HG02798 (cell line): ENCODE results near the gene OXTR.

Experiments
- ATAC-seq: cut with Tn5 transposase; IDR thresholded peaks from one replicate; pipeline ENCODE4 v1.9.1; 2021; ENCODE audit warnings: mild to moderate bottlenecking; ENCODE audit not compliant: unreplicated experiment, poor library complexity

OXTR gene

DNA sequence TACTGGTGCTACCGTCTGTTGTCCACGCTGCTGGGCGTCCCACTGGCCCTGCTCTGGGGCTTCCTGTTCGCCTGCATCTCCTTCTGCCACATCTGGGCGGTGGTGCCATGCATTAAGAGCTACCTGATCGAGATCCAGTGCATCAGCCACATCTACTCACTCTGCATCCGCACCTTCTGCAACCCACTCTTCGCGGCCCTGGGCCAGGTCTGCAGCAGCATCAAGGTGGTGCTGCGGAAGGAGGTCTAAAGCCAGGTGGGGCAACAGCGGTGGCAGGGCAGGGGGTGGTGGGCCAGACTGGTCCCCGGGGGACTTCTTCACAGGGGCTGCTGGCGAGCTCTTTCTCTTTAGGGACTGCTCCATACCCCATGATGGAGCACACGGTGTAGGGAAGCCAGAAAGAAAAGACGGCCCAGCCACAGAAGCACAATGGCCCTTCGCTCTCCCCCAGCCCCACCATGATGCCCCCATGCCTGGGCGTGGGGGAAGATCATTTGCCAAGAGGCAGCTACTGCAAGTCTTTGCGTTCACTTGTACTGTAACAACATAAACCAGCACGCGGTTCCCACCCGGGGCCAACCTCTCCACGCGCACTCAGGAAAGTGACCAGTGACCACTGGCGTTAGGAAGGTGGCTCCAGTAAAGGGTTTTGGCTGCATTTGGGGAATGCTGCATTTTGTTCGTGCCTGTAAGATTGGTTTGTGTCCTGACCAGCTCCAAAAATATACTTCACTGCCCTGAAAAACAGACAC, 23.6 kb downstream of the OXTR start:
- ATAC-seq = no peak

DNA sequence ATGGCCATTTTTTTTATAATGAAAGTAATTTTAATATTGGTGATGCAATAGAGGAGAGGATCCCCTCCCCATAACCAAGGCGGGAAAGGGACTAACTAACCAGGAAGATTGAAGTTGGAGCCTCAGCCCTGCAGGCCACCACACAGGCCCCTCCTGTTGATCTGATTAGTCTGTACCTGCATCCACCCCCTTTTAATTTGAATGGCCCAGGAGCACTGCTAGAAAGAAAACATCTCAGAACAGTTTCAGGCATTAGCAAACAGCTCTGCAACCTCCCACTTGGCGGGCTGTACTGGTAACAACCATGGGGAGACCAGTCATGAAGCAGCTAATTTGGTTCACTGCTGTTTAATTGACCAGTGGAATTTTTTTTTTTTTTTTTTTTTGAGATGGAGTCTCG, 25.5 kb downstream of the OXTR start:
- ATAC-seq = no peak

- ATAC-seq = no peak
Measured at GRCh38 chr3:8743021-8743601, 26.3 kb downstream of the OXTR start.

GRCh38 chr3:8741581-8742261, 27.7 kb downstream of the OXTR start:
- no peak for ATAC-seq

DNA sequence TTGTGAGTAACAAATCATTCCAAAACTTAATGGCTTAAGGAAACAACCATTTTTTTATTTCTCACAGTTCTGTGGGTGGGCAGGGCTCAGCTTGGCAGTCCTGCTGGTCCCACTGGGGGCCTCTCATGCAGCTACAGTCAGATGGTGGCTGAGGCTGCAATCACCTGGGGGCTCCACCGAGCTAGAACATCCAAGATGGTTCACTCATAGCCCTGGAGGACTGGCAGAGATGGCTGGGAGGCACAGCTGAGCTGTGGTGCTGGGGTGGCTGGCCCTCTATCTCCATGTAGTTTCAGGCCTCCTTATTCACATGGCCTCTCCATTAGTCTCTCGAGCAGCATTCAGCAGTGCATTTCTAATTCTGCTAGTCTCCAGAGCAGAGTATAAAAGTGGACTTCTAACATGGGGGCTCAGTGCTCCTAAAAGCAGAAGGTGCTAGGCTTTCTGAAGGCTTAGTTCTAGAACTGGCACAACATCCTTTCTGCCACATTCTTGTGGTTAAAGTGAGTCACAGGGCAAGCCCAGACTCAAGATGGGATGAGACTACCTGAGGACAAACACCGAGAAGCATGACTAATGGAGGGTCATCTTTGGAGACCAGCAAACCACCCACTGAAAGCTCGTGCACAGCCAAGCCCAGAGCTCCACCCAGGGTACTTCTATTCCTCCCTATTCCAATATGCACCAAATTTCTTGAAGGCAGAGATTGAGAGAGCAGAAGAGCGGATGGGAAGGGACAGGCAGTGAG, 29.5 kb downstream of the OXTR start:
- ATAC-seq = no peak

- ATAC-seq = no peak
Measured at GRCh38 chr3:8738639-8739038, 30.8 kb downstream of the OXTR start.

DNA sequence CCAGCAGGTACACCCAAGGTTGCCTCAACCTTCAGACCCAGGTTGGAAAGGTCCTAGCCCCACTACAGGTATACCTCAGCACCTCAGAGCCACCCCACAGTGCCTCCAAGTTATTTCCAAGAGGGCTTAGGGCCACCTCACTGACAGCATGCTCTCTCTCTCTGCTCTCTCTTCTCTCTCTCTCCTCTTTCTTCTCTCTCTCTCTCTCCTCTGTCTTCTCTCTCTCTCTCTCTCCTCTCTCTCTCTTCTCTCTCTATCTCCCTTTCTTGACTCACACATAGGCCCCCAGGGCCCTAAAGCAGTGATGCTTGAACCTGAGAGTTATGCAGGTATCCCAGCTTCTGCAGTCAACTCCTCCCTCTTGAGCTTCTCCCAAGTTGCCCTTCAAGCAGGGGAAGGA, 31.6 kb downstream of the OXTR start:
- ATAC-seq = no peak

- no peak for ATAC-seq
Measured at GRCh38 chr3:8737301-8737700, 32.1 kb downstream of the OXTR start.

DNA sequence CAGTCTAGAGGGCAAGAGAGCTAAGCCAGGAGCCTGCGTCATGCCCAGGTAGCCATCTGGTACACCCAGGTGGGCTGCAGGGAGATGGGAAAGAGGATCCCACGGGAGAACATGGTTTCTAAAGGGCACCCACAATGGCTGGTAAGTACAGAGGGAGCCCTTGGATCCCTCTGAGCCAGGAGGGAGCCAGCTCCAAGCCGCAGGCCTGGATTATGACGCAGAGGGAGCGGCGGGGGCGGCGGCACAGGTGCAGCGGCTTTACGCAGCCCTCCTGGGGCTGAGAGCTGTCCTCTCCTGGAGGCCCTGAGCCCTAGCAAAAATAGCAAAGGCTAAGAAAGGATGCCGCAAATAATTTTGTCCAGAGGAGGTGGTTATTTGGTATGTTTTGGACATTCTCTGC, 33.0 kb downstream of the OXTR start:
- no peak for ATAC-seq

- no peak for ATAC-seq
Measured at GRCh38 chr3:8734908-8735307, 34.5 kb downstream of the OXTR start.

GRCh38 chr3:8734137-8734878, 35.1 kb downstream of the OXTR start:
- ATAC-seq = no peak

DNA sequence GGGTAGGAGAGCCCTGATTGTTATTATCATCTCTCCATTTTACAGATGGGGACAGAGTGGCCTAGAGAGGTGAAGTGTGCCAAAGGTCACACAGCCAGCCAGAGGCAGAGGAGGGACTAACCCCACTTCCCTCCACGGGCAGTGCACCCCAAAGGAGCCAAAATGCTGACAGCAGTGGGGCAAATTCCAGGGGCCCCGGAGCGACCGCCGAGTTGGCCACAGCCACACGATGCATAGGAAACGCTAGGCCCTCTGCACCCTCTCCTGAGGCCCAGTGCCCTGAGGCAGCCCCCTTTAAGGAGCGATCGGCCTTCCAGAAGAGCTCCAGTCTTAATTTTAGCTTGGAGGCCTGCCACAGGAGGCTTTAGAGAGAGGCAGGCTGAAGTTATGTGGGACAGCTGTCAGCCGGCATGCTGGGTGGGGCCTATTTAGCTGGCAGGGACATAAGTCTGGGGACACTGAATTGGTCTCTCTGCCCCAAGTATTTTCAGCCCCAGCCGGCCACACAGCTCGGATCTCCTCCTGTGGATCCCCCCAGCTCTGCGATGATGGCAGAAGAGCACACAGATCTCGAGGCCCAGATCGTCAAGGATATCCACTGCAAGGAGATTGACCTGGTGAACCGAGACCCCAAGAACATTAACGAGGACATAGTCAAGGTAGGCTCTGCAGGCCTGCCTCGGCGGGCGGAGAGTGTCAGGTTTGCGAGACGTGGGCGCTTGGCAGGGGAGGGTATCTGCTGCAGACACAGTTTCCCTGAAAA, 35.9 kb downstream of the OXTR start, which contains the start of gene CAV3:
TSS of gene CAV3 (plus strand) at position 471 of the 763 bp plus-strand sequence. CDS start at position 546, 75 bp downstream.
- no peak for ATAC-seq

- no peak for ATAC-seq
Measured at GRCh38 chr3:8732413-8732812, 37.0 kb downstream of the OXTR start.

GRCh38 chr3:8730656-8731055, 38.8 kb downstream of the OXTR start:
- no peak for ATAC-seq

GRCh38 chr3:8729479-8729878, 39.9 kb downstream of the OXTR start:
- ATAC-seq = no peak

DNA sequence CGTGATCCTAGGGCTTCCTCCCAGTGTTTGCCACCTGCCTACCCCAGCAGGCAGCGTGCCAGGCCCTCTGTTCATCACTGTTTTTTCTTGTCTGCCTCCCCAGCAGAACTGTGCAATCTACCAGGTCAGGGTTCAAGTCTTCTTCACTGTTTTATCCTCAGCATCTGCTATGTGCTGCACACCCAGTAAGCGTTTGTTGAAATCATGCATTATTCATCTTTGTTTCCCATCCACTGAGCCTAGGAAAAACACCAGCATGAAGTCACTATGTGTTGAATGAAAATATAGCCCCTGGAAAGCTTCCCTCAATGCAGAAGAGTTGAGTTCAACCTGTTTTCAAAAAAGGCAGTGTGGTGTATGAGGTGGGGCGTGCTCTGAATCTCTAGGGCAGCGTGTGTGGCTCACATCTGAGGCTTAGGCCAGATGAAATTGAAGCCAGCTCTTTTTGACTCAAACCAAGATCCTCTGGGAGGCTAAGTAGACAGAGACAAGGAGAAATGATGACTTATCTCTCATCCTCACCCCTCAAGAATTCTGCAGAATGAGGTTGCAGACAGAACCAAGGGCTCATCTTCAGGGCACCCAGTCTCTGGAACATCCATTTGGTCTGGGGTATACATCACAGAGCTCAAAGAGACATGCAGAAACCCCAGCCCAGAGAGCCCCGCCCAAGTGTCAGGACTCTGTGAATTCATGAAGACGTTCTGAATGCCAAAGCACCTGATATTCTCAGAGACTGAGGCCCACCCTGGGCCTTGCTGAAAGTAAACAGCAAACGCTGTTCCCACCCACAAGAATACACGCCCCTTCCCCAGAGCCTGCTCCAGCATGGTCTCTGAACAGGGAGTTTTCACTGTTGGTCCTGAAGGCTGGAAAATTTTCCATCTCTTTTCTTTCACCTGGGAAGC, 41.6 kb downstream of the OXTR start:
- ATAC-seq = no peak

DNA sequence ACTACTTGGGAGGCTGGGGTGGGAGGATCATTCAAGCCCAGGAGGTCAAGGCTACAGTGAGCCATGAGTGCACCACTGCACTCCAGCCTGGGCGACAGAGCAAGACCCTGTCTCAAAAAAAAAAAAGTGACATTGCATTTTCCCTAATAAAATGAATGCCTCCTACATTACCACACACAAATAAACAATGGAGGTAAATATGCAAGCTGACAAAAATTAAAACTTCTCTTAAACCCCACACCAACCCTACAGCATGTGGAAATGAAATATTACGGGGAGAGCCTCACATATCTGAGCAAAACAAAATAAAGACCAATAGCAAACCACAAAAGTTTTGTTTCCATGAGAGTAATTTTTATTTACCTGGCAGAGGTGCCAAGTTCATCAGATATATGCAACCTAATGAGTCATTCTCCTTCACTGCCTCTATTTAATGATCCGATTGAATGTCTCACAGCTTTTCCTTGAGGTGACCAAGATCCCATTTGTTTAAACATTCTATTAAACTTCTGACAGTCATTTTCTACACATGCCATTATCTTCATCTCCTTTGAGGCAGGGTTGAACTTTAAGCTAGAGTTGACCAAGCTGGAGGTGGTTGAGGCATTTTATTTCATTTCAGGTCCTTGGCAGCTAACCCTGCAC, 45.2 kb downstream of the OXTR start:
- ATAC-seq = no peak

- no peak for ATAC-seq
Measured at GRCh38 chr3:8723612-8724011, 45.8 kb downstream of the OXTR start.
